ENCODE results near the gene MBOAT2.

DNA sequence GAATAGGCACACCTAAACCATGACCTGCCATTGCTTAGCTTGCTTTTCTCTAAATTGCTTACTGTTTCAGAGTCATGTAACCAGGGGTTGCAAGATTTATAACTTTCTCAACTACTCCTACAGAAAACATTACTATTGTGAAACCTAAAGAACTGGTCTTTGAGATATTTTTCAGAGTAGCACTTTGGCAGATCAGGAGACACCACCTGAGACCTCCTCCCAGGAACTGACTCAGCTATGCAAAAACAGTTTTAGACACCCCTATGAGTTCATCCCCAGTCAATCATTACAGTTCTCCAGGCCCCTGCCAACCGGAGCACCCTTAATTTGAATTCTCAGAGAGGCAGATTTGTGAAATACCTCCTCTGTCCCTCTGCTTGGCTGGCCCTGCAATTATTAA is 80.3 kb downstream of the MBOAT2 start:
- TF ChIP-seq, protein P1, sequence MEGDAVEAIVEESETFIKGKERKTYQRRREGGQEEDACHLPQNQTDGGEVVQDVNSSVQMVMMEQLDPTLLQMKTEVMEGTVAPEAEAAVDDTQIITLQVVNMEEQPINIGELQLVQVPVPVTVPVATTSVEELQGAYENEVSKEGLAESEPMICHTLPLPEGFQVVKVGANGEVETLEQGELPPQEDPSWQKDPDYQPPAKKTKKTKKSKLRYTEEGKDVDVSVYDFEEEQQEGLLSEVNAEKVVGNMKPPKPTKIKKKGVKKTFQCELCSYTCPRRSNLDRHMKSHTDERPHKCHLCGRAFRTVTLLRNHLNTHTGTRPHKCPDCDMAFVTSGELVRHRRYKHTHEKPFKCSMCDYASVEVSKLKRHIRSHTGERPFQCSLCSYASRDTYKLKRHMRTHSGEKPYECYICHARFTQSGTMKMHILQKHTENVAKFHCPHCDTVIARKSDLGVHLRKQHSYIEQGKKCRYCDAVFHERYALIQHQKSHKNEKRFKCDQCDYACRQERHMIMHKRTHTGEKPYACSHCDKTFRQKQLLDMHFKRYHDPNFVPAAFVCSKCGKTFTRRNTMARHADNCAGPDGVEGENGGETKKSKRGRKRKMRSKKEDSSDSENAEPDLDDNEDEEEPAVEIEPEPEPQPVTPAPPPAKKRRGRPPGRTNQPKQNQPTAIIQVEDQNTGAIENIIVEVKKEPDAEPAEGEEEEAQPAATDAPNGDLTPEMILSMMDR (conservative IDR thresholded peaks at IDR 0.05; ENCODE audit: low read depth in 2 of 2), result no peak
- TF ChIP-seq POLR2AphosphoS5 (IDR thresholded peaks at IDR 0.05; ENCODE audit: low read depth) (no peak), ZNF114 (CRISPR knock-in tag; IDR thresholded peaks at IDR 0.05) (no peak), EZH2 (IDR thresholded peaks at IDR 0.05; ENCODE audit: low read depth, unreplicated experiment) (no peak), CREB1 (CRISPR knock-in tag; IDR thresholded peaks at IDR 0.05; ENCODE audit: low read depth) (no peak), EZH2phosphoT487 (IDR thresholded peaks at IDR 0.05; ENCODE audit: unreplicated experiment) (no peak), JUNB (IDR thresholded peaks at IDR 0.05; ENCODE audit: unreplicated experiment) (no peak)

All from GM23338 (cell line).